ENCODE data around the gene CST9L. TPM values are rescaled to one million over a fixed set of nuclear protein-coding genes. Genes with fewer than 3 reads are reported as not detected.

The CST9L gene
- total and polyA plus RNA-seq, 11 donors = not detected

- peaks cover 0 to 8% (median 0%) of the 10 kb centered on the region in 9 donors for H3K27me3 ChIP-seq
- intact Hi-C loops (cut with DNase I) = loop anchor here (2.0 to 10.0 kb wide), 10 partner anchors 21 to 265 kb away; partner anchors contain the start of genes GZF1 (in 2 of the 10), NXT1 (in 2 of the 10) and CST3 (in 1 of the 10)
- H3K27ac ChIP-seq = no peak overlapping the region
- ATAC-seq = no peak
- DNase-seq = no peak
- H3K4me1 ChIP-seq = peaks cover 0 to 26% (median 5%) of the 10 kb centered on the region in 12 donors
- WGBS, 4 donors = 91 to 95% (median 94%) methylated on average over 5 of the region's 5 CpGs
- H3K9me3 ChIP-seq = no peaks in the 10 kb centered on the region
- H3K4me3 ChIP-seq = no peak overlapping the region
- TF ChIP-seq CTCF (IDR thresholded peaks at IDR 0.05) (no peak), POLR2A (IDR thresholded peaks at IDR 0.05) (no peak)
- H3K36me3 ChIP-seq = no peaks in the 10 kb centered on the region
Measured at GRCh38 chr20:23609486-23610109, 41.3 kb upstream of the CST9L start.

- H3K36me3 ChIP-seq = no peaks in the 10 kb centered on the region
- H3K9me3 ChIP-seq = no peaks in the 10 kb centered on the region
- peaks cover 0 to 14% (median 4%) of the 10 kb centered on the region in 12 donors for H3K4me1 ChIP-seq
- 72 to 77% (median 74%) methylated on average over 16 to 18 of the region's 18 CpGs for WGBS, 4 donors
- ATAC-seq = no peak
- intact Hi-C loops (cut with DNase I) = loop anchor here (2.0 to 10.0 kb wide), 9 partner anchors 22 to 264 kb away; partner anchors contain the start of genes GZF1 (in 2 of the 10) and NXT1 (in 2 of the 10)
- no peak overlapping the region for H3K4me3 ChIP-seq
- H3K27me3 ChIP-seq = peaks cover 0 to 8% (median 0%) of the 10 kb centered on the region in 9 donors
- no peak for DNase-seq
- TF ChIP-seq POLR2A (IDR thresholded peaks at IDR 0.05) (no peak), CTCF (IDR thresholded peaks at IDR 0.05) (no peak)
- H3K27ac ChIP-seq = no peak overlapping the region
Measured at GRCh38 chr20:23608251-23608846, 40.1 kb upstream of the CST9L start.

GRCh38 chr20:23607497-23608245 lies 39.4 kb upstream of the CST9L start:
- no peaks in the 10 kb centered on the region for H3K9me3 ChIP-seq
- DNase-seq (no peak), ATAC-seq (peak in 1 of 4 donors; percentile 15)
- H3K27ac ChIP-seq = no peak overlapping the region
- peaks cover 0 to 8% (median 0%) of the 10 kb centered on the region in 9 donors for H3K27me3 ChIP-seq
- H3K36me3 ChIP-seq = no peaks in the 10 kb centered on the region
- no peak overlapping the region for H3K4me3 ChIP-seq
- peaks cover 0 to 10% (median under 1%) of the 10 kb centered on the region in 12 donors for H3K4me1 ChIP-seq
- 87 to 91% (median 90%) methylated on average over 14 of the region's 14 CpGs for WGBS, 4 donors
- intact Hi-C loops (cut with DNase I) = loop anchor here (2.0 to 10.0 kb wide), 11 partner anchors 23 to 263 kb away; partner anchors contain the start of genes GZF1 (in 2 of the 10), NXT1 (in 2 of the 10) and CST3 (in 1 of the 10)
- no peak for TF ChIP-seq POLR2A (IDR thresholded peaks at IDR 0.05)
- no peak for TF ChIP-seq CTCF (IDR thresholded peaks at IDR 0.05)

All from heart left ventricle (tissue), 16 donors.